GM21367 (cell line): ENCODE results near the gene RPAP3.

Source experiments
- ATAC-seq: cut with Tn5 transposase; IDR thresholded peaks from one replicate; pipeline ENCODE4 v1.9.1; 2021; ENCODE audit not compliant: unreplicated experiment

RPAP3 gene

DNA sequence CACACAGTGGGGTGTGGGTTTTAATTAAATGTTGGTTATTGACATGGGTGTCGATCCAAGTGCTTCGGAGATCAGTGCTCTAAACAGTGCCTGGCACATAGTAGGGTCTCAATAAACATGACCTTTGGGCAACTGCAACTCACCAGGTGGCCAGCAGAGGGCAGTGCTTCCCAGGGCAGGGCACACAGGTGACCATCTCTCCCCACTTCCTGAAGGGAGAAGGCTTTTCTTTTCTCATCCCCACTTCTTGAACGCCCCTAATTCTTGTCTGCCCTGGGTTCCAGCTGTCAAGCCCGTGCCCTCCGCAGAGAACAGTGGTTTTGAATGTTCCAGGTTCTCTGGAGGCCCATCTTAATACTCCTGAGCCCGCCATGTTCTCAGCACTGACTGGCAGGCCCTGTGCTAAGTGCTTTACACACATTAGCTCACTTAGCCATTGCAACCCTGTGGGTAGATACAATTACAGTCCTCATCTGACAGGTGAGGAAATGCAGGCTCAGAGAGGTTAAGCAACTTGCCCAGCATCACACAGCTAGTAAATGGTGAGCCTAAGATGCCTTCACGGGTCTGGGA is 36.5 kb upstream of the RPAP3 start:
- ATAC-seq, result no peak

DNA sequence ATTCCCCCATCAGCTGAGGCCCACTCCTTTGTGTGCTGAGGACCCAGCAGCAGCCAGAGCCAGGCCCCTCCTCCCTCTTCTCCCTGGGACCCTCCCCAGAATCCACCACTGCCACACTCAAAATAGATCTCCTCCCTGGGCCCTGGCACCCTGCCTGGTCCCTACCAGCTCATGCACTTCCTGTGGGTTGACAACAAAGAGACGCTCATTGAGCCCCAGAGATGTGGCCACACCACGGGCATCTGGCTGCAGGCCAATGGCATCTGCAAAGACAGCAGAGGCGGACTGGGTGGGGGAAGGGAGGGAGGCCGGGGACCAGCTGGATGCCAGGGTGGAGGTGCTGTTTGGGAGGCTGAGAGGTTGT is 35.5 kb upstream of the RPAP3 start:
- no peak for ATAC-seq

DNA sequence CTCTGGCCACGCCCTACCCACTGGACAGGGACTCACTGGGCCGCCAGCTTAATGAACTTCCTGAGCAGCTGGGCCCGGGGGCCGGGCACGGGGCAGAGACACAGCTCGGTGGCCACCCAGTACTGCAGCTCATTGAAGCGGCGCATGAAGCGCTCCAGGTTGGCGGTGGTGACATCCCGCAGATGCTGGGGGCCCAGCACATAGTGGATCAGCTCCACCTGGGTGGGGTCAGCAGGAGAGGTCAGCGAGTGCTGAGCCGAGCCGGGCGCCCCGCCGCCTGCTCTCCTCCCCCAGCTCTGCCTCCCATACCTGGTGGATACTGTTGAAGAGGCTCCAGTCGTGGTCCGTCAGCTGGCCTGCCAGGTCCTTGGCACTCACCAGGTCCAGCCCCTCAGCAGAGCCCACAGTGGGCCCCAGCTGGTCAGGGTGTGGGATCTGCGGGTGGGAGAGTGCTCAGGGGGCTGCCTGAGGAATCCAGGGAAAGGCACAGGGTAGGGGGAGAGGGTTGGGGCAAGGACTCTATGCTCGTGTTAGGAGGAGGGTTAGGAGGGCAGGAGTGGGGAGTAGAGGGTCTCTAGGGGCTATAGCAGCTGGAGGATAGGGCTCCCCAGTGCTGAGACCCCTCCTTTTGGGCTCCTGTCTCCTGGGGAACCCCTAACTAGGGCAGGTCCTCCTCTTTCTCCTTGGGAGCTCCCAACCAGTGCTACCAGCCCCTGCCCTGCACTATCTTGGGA is 34.9 kb upstream of the RPAP3 start:
- peak; percentile 33 for ATAC-seq

DNA sequence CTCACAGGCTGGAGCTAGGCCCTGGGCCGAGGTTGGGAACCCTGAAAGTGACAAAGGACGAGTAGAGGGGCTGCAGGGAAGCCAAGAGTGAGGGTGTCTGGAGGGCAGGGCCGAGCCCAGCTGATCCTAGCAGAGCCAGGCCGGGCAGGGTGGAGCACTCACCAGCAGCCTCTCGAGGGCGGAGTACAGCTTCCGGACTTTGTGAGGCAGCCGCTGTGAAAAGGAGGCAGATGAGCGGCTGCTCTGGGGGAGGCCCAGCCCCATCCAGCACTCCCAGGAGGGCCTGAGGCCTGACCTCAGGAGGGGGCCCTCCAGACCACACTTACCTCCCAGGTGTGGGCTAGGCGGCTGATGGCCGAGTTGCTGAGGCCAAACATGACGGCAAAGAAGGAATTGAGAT is 34.1 kb upstream of the RPAP3 start:
- peak; percentile 56 for ATAC-seq

DNA sequence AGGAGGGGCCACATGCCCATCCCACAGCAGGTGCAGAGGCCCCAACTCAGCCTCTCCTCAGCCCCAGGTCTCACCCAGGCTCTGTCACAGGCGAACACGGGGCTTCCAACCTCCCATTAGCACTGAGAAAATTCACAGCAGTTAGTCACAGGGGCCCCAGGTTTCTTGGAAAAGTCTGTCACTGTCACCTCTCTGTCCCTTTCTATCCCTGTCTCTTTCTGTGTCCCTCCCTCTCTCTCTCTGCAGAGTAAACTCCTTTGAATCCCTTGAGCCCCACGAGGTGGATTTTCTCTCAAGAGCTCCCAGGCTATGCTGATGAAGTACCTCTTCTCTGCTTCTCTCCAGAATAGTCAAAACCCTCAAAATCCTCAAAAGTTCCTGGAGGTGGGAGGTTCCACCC is 33.5 kb upstream of the RPAP3 start:
- ATAC-seq, result no peak

DNA sequence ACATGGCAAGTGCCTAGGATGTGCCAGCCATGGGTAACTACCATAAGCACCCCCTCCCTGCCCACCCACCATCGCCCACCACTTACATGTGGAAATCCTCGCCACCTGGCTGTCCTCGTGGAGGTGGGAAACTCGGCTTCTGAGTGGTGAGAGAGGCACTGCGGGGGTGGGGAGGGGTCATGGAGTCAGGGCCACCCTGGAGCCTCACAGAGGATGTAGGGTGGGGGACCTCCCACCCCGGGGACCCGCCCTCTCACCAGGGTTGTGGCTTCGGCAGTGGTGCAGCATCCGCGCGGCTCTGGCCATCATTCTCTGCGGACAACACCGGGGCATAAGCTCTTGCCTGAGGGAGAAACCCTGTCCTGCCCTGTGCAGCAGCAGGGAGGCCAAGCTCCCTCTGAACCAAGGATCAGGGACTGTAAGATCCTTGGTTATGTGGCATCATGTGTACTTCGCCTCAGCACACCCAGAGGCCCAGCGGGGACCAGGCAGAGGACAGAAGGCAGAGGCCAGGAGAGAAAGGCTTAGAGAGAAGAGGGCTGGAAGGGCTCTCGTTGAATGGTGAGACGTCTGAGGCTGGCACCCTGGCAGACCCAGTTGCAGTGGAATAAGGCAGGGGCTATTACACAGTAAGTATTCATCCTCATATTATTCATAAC is 32.2 kb upstream of the RPAP3 start:
- ATAC-seq, result no peak

DNA sequence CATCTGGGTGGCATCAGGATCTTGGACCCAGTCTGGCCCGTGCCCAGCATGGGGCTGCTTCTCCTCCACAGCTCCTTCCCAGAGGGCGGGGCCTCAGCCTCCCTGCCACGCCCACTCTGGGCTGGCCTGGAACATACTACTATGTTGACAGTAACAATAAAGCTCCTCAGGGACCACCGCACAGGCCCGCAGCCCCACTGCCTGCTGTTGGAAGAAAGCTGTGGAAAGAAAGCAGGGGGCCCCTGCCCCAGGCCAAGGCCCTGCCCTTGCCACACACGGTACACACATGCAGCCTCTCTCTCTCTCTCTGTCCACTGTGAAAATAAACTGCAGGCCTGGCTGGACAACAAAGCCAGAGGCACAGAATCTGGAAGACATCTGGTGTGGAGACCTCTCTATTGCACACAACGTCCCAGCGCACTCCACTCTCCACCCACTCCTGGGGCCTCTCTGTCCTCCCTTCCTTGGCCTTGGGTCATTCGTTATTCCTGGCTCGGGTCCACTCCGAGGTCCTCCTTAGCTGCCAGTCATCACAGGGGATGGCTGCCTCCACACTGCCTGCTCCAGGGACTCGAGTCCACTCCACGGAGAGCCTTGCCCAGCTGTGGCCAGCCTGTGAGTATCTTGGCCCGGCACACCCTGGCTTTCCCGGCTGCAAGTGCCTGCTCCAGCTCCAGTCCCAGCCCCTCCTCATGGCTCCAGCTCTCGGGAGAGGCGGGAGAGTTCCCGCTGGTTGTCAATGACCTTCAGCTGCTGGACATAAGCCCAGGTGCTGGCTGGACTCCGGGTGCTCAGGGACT is 31.2 kb upstream of the RPAP3 start:
- ATAC-seq, result no peak

DNA sequence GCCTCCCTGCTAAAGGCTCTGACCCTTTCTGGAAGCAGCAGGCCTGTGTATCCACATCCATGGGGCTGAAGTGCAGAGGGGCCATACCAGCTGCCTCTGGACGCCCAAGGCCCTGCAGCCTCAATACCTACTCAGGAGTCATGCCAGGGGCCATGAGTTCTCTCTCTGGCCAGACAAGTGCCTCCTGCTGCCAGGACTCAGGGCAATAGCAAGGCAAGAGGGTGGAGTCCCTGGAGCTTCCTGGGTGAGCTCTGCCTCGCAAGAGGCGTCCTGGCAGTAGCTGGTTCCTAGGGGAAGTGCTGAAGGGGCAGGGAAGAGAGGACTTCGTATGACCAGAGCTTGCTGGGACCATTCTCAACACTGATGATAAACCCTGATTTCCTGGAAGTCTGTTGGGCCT is 30.4 kb upstream of the RPAP3 start:
- ATAC-seq, result no peak

DNA sequence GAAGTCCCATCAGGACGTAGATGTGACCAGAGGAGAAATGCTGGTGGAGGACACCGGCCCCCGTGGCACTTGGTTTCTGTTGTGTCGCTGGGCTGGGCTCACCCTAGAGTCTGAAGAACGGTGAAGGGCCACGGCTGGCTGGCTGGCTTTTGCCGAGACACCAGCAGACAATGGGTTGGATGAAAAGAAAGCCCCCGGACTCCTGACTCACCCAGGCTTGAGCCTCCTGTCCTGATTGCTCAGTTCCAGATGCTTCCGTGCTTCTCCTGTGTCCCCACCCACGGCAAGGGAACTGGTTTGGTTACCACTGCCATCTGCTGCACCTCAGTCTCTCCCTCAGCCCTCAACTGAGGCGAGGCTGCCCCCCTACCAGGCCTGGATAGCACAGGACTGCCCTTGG is 29.8 kb upstream of the RPAP3 start:
- no peak for ATAC-seq

DNA sequence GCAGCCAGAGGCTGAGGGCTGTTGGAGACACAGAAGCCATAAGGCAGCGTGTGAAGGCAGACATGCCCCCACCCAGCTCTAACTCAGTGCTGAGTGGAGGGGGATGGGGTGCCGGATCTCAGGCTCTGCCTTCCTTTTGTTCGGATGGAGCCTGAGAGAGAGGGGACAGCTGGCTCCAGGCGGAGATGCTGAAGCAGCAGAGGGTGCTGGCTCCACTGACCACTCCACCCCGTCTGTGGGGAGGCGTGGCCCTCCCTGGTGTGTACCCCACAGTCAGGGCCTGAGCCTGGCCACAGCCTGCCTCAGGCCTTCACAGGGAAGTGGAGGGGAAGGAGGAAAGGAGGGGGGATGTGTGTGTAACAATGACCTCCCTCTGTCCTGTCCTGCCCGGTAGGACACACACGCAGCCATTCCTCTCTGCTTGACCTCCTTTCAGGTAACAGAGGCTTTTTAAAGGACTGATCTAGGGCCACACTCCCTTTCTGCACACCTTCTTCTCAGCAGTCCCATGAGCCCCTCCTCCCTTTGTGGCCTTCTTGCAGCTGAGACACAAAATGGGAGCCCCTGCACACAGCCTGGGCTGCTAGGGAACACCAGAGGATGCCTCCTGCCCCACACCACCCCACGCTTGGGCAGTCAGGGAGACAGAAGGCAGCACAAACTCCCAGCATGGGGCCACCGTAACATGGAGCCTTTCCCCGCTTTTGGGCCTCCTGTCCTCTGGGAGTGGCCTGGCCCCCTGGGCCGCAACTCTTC is 29.1 kb upstream of the RPAP3 start:
- ATAC-seq, result no peak

DNA sequence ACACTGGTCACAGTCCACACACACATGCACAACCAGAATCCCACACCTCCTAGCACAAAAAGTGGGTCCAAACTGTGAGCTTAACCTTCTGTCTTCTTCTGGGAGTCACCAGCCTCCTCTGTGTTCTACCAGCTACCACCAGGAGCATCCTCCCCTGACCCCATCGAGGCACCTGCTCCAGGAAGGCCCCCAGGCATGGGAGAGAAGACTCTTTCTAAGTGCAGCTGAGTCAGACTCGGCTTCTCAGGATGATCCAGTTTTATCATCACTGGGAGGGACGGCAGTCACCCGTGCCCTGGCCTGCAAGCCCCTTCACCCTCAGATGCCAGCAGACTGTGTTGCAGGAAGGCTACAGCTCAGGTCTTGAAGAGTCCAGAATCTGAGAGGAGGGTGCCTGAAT is 27.3 kb upstream of the RPAP3 start:
- no peak for ATAC-seq

DNA sequence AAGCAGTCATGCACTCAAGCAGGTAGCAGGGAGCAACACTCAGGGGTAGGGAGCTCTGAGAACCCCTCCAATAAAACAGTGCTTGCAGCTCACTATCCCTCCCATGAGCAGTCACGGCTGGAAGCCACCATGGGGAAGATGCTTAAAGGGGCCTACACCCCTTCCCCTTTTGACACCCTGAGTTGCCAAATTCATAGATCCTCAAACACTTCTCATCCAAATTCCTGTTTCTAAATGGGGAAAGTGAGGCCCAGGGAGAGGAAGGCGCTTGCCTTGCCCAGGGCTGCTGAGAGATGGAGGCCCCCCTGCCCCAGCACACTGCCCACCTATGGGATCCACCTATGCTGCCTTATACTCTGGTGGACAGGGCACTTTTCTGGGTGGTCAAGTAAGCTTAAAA is 26.7 kb upstream of the RPAP3 start:
- ATAC-seq, result no peak

DNA sequence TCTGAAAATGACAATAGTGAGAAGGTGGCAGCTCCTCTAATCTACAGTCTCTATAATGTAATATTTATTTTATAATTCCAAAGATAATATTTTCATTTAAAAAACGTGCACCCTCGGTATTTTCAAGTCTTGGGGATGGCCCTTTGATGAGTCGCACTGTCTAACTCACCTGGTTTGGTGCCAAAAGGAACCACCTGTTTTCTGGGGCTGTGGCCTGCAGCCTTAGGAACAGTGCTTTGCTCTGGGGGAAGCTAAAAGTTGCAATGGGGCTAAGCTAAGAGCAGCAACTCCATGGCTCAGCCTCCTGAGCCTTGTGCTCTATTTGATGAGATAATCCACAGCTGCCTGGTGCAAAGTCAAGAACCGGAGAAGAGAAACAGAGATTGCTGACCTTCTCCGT is 25.9 kb upstream of the RPAP3 start:
- ATAC-seq, result no peak

DNA sequence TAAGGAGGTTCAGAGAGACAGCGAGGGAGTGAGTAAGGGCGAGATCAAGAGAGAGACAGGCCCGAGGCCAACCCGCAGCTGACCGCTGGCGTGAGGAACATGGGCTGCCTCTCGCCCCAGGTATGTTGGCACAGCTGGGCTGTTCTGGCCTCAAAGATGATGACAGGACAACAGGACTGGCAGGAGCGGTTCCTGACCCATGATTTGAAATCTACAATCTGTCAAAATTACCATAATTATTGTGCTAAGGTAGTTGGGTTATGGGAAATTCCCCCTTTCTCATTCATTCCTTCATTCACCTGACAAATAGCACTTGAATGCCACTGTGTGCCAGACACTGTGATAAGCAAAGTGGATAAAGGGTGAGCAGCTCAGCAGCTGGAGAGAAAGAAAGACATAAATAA is 24.5 kb upstream of the RPAP3 start:
- ATAC-seq, result no peak

DNA sequence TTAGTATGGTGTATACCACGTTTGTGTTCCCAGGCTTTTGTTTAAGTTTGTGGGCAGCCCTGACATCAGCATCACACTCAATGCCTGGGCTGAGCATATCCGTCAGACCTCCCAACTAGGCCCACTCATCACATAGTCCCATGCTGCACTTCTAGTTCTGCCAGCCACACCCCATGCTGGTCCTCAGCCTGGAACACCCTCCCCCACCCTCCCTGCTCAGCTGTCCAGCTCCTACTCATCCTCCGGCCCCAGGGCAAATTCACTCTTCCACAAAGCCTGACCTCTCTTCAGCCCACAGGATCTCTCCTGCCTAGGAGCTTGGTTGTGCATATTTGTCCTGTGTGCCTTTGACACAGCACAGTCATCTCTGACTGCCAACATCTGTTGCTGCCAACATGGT is 23.4 kb upstream of the RPAP3 start:
- ATAC-seq, result no peak

DNA sequence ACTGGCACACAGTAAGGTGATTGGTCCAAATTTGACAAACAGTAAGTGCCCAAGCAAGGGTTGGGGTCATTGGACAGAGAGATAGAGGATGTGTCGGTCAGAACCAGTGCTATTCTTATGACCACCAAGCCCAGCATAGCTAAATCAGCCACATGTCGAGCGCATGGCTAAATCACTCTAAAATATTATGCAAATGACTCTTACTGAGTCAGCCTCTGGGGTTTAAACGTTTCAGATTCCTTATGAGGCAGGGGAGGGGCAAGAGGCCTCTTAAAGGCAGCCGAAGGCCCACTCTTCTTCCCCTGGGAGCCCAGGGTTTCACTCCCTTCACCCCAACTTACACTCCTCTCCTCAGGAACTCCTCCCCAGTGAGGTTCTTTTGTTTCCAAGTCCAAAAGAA is 20.1 kb upstream of the RPAP3 start:
- peak; percentile 84 for ATAC-seq

DNA sequence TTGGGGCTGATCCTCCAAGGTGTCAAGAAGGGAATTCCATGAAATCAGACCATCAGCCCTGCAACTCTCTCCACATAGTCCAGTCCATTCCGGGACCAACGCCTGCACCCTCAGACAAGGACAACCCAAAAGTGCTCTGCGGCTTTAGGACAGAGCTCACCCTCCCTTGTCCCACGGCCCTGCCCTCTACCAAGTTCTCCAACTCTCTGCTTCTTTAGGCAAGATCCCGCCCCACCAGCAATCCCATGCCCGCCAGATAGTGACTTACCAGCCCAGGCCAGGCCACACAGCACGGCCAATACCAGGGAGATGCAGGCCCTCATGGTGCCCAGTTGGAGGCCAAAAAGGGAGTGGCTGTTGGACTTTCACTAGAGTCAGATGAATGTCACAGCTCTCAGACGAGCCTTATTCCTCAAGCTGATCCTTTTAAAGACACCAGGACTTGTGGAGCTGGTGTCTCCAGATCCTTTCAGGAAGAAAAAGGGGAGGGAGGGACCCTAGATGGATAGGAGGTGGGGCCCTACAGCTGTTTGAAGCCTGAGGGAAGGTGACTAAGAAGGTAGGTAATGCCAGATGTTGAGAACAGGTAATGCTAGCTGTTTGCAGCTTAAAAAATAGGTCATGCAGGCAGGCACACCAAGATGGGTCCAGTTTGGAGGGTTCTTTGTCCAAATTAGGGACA is 19.4 kb upstream of the RPAP3 start, which contains the start of gene ENDOU:
ENDOU (minus strand) TSS at position 400 of the 682 bp plus-strand sequence; CDS start at position 323, 77 bp downstream.
- ATAC-seq, result no peak

DNA sequence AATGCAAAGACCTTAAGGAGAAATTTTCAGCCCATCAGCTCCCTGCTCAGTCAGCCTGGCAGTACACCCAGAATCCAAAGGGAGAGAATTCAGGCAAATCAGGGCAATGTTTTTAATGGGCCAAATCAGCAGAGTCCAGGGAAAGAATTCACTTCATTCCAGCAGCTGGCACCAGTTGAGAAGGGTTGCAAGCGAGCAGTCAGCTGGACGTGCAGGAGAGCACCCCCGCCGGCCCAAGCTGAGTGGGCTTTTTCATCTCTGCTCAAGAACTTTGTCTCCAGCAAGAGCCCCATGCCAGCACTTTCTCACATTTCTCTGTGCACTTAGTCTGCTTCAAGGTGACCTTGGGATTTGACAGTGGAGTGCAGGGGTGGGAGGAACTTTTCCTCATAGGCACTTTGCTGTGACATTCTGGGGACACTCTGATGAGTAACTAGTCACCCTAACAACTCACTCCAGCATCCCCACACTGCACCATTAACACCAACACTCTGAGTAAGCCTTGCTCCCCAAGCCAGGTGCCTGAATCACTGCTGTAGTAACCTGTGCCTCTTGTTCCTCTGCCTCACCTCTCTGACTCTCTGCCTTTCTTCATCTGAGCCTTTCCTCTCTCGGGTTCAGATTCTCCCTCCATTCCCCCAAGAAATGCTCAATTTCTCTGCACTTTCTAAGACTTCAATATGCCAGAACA is 17.3 kb upstream of the RPAP3 start:
- no peak for ATAC-seq

DNA sequence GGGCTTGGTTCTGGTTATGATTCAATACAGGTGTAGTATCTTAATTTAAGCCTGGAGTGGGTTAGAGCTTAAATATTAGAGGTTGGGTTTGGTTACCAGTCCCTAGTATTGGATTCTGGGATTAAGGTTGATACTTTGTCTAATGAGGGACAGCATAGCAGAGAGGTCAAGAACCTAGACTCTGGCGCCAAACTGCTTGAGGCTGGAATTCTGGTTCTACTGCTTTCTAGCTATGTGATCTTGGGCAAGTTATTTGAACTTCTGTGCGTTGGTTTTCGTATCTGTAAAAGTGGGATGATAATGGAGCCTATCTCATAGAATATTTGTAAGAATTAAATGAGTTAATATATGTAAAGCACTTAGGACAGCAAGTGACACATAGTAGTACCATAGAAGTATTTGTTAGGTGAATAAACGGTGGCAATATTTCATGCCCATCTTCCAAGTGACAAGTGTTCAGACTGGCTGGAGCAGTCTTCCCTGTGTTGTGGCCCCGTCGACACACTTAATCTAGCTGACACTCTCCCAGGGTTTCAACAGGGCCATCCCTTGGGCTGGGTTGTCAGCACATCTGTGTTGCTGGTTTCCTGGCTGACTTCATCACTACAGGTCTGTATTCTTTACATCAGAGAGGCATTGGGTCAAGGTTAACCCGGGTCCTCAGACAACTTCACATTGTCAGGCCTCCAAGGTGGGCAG is 16.5 kb upstream of the RPAP3 start:
- no peak for ATAC-seq
